Liver (tissue), 3 donors: ENCODE measurements around the gene SPIN2A.
"Not testable (repeated sequence)": the region's sequence is repeated elsewhere in the genome, so short reads cannot be mapped to it uniquely, and the experiment has no call there.

Experiments
- CTCF ChIP-seq: fragments of 150-350 bp; IDR thresholded peaks from 2 replicates; pipeline ENCODE4 v1.5.1; 2017; ENCODE audit warnings: improper control_type of control experiment, low read depth, low read length; ENCODE audit not compliant: missing input control
- GABPA ChIP-seq, 2 donors: IDR thresholded peaks in 1 of 2; conservative IDR thresholded peaks in 1 of 2; 2 replicates each; pipeline ENCODE4 v1.6.1; 2016; ENCODE audit warnings: antibody characterized with exemption in 2 of 2, mild to moderate bottlenecking in 1 of 2, moderate library complexity in 1 of 2
- MAX ChIP-seq: IDR thresholded peaks from 2 replicates; pipeline ENCODE4 v1.6.1; 2016; ENCODE audit warnings: antibody characterized with exemption
- REST ChIP-seq: IDR thresholded peaks from 2 replicates; pipeline ENCODE4 v1.6.1; 2016; ENCODE audit warnings: antibody characterized with exemption, mild to moderate bottlenecking
- SP1 ChIP-seq: IDR thresholded peaks from 2 replicates; pipeline ENCODE4 v1.6.1; 2018; ENCODE audit warnings: antibody characterized with exemption, mild to moderate bottlenecking
- TAF1 ChIP-seq: conservative IDR thresholded peaks from 2 replicates; pipeline ENCODE4 v1.6.1; 2016; ENCODE audit warnings: antibody characterized with exemption, mild to moderate bottlenecking
- donor health status: healthy.
- donor health status: healthy.

GRCh38 chrX:57136589-57136988 is 608 bp downstream of the SPIN2A start:
- TF ChIP-seq CTCF; SP1; GABPA (IDR thresholded peaks at IDR 0.05 in 1 of 2, conservative IDR thresholded peaks at IDR 0.05 in 1 of 2); MAX; TAF1; REST: not testable (repeated sequence)
